K562 (cell line): Measurements from ENCODE around the gene GYG1. TPM values are rescaled to one million over a fixed set of nuclear protein-coding genes. Genes with fewer than 3 reads are reported as not detected.
A peak's percentile ranks its signal among the peaks of the same experiment; 100 is the strongest.

Experiments used
- ARID1B ChIP-seq: fragments of 450-650 bp; IDR thresholded peaks from 2 replicates; pipeline ENCODE4 v1.6.1; 2016; ENCODE audit warnings: antibody characterized with exemption, mild to moderate bottlenecking, inconsistent platforms
- BHLHE40 ChIP-seq: IDR thresholded peaks from 2 replicates; pipeline ENCODE4 v1.6.1; 2011; ENCODE audit warnings: low read length, improper control_type of control experiment
- CTBP1 ChIP-seq: fragments of 450-650 bp; IDR thresholded peaks from 2 replicates; pipeline ENCODE4 v1.6.1; 2016; ENCODE audit warnings: borderline replicate concordance
- FOXJ2 ChIP-seq: fragments of 200-800 bp; sonication (Bioruptor generic); IDR thresholded peaks from 2 replicates; pipeline ENCODE4 v1.6.1; 2016; ENCODE audit warnings: missing genetic modification characterization, missing compliant biosample characterization
- FOXM1 ChIP-seq, 2 experiments: fragments of 450-650 bp in 1 of 2; sonication (generic) in 1 of 2; formaldehyde crosslinking in 1 of 2; IDR thresholded peaks; 2 replicates each; pipeline versions ENCODE4 v1.6.1 to v1.9.0; 2017 to 2022; ENCODE audit warnings: low read depth in 2 of 2, mild to moderate bottlenecking in 2 of 2, missing genetic modification reagents in 1 of 2, moderate library complexity in 1 of 2
- HDGF ChIP-seq: fragments of 450-650 bp; IDR thresholded peaks from 2 replicates; pipeline ENCODE4 v1.6.1; 2016
- HEY1 ChIP-seq: fragments of 250-450 bp; sonication (Bioruptor Pico); IDR thresholded peaks from 2 replicates; pipeline ENCODE4 v1.5.0; 2020; ENCODE audit warnings: mild to moderate bottlenecking, moderate library complexity, borderline replicate concordance
- MAFF ChIP-seq: IDR thresholded peaks from 2 replicates; pipeline ENCODE4 v1.6.1; 2012; ENCODE audit warnings: low read length, improper control_type of control experiment
- NCOA1 ChIP-seq: fragments of 450-650 bp; IDR thresholded peaks from 2 replicates; pipeline ENCODE4 v1.6.1; 2016; ENCODE audit warnings: low read depth
- POLR3A ChIP-seq: IDR thresholded peaks from 2 replicates; pipeline ENCODE4 v1.6.1; 2011; ENCODE audit warnings: borderline replicate concordance, mild to moderate bottlenecking, moderate library complexity; ENCODE audit not compliant: insufficient read length, insufficient read depth; ENCODE audit errors: extremely low read depth
- RBFOX2 ChIP-seq: fragments of 200-400 bp; formaldehyde crosslinking; IDR thresholded peaks from 2 replicates; pipeline ENCODE4 v1.6.1; 2017; ENCODE audit warnings: low read depth, mild to moderate bottlenecking, low read length, moderate library complexity
- STAT5A ChIP-seq: IDR thresholded peaks from 2 replicates; pipeline ENCODE4 v1.6.1; 2012; ENCODE audit warnings: low read length, inconsistent platforms, borderline replicate concordance
- TEAD2 ChIP-seq: fragments of 450-650 bp; IDR thresholded peaks from 2 replicates; pipeline ENCODE4 v1.6.1; 2016; ENCODE audit warnings: missing genetic modification characterization, control low read depth, missing compliant biosample characterization
- ZBTB8A ChIP-seq: fragments of 450-650 bp; IDR thresholded peaks from 2 replicates; pipeline ENCODE4 v1.6.1; 2018; ENCODE audit warnings: mild to moderate bottlenecking, moderate library complexity; ENCODE audit not compliant: partially characterized antibody
- ZNF224 ChIP-seq: sonication (generic); formaldehyde crosslinking; IDR thresholded peaks from 2 replicates; pipeline ENCODE4 v1.8.0; 2022; ENCODE audit warnings: mild to moderate bottlenecking, missing genetic modification reagents
- ZNF24 ChIP-seq: fragments of 450-650 bp; IDR thresholded peaks from 2 replicates; pipeline ENCODE4 v1.6.1; 2016
- ZNF778 ChIP-seq: fragments of 450-650 bp; formaldehyde crosslinking; IDR thresholded peaks from 2 replicates; pipeline ENCODE4 v1.4.0; 2020; ENCODE audit warnings: mild to moderate bottlenecking, moderate library complexity
- polyA plus RNA-seq, 8 experiments: library from polyadenylated mRNA; depleted of rRNA in 4 of 8; stranded (reverse) in 5 of 8; unstranded in 3 of 8; fragments of >200 nt; fragmentation: Nextera tagmentation in 2 of 8; fragmentation: Illumina TruSeq in 1 of 8; extraction: Ambion mirVana in 2 of 8; extraction: Trizol in 1 of 8; gene quantifications; 2 replicates each; pipeline versions ENCODE4 v1.2.1 to v1.2.3, GENCODE V29; 2011 to 2014; ENCODE audit warnings: inconsistent platforms in 1 of 8, missing spikeins in 1 of 8
- total RNA-seq, 7 experiments: library from RNA; depleted of rRNA in 6 of 7; stranded (reverse); fragments of >200 nt in 6 of 7; fragmentation: Illumina TruSeq in 2 of 7; extraction: Trizol in 2 of 7; gene quantifications; 2 replicates each; pipeline versions ENCODE4 v1.2.1 to v1.2.3, GENCODE V29; 2011 to 2021; ENCODE audit warnings: low replicate concordance in 1 of 7
- TF ChIP-seq, protein P1 (sequence below): sonication (generic); formaldehyde crosslinking; IDR thresholded peaks from 2 replicates; pipeline ENCODE4 v1.8.1; 2022; ENCODE audit warnings: missing genetic modification reagents
- TF ChIP-seq, protein P2 (sequence below): sonication (generic); formaldehyde crosslinking; IDR thresholded peaks from 2 replicates; pipeline ENCODE4 v1.8.1; 2023; ENCODE audit warnings: missing genetic modification reagents, mild to moderate bottlenecking, borderline replicate concordance
- TF ChIP-seq, protein P3 (sequence below): fragments of 250-450 bp; sonication (Bioruptor Pico); IDR thresholded peaks from 2 replicates; pipeline ENCODE4 v1.4.0; 2020; ENCODE audit warnings: mild to moderate bottlenecking, moderate library complexity, borderline replicate concordance

GYG1 gene
- total and polyA plus RNA-seq, 9 of the 15 experiments (the other 6 are each of a cell fraction or from before 2014, with no cell fraction given) = 14.6 to 38.4 (median 24.6) TPM

DNA sequence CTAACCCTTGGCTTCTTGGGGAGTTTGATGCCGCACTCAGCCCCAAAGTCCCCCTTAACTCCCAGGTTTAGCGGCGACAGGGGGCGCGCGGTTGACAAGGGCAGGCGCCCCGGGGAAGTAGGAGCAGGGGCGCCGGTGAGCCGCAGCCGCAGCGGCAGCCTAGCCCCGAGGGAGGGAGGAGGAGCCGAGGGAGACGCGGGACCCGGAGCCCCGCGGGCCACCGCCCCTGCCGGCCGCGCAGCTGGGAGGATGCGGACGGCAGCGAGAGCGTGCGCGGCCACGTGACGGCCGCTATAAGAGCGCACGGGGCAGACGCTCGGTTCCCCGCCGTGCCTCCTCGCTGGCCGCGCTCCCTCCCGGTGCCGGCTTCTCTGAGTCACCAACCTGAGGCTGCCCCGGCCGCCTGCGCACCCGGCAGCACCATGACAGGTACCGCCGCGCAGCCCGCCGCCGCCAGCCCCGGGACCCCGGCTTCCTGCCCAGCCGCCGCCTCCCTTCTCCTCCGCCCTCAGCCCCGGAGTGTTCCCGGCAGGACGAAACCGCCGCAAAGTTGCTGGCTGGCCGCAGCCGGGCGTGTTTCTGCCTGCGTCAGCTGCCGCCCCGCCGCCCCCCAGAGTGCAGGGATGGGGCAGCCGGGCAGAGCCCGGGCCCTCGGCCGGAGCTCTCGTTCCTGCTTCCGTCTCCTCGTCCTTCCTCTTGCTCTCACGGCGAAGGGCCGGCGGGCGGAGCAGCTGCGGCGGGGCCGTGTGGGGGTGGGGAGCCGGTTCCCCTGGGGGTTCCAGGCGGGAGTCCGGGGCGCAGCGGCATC is at the start of gene GYG1 (continued):
- TF ChIP-seq ZNF224 (CRISPR knock-in tag) (no peak; the same call in 1 of the 2 replicates), FOXM1 (IDR thresholded peaks at IDR 0.05; ENCODE audit: low read depth) (no peak), FOXM1 (CRISPR knock-in tag; IDR thresholded peaks at IDR 0.05; ENCODE audit: low read depth) (0 out of 2 replicates have a peak, but pooled peaks have one; percentile 87), CTBP1 (peak; percentile 99), FOXJ2 (tag) (no peak), POLR3A (no peak), HDGF (no peak), HEY1 (no peak), STAT5A (no peak), RBFOX2 (peak; percentile 89), TEAD2 (tag) (no peak), ARID1B (no peak), MAFF (no peak), BHLHE40 (peak; percentile 91), ZBTB8A (no peak), ZNF778 (CRISPR knock-in tag) (no peak), ZNF24 (0 out of 2 replicates have a peak, but pooled peaks have one; percentile 22), NCOA1 (no peak)
- TF ChIP-seq, protein P1, sequence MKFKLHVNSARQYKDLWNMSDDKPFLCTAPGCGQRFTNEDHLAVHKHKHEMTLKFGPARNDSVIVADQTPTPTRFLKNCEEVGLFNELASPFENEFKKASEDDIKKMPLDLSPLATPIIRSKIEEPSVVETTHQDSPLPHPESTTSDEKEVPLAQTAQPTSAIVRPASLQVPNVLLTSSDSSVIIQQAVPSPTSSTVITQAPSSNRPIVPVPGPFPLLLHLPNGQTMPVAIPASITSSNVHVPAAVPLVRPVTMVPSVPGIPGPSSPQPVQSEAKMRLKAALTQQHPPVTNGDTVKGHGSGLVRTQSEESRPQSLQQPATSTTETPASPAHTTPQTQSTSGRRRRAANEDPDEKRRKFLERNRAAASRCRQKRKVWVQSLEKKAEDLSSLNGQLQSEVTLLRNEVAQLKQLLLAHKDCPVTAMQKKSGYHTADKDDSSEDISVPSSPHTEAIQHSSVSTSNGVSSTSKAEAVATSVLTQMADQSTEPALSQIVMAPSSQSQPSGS (CRISPR knock-in tag) = no peak
- TF ChIP-seq, protein P2, sequence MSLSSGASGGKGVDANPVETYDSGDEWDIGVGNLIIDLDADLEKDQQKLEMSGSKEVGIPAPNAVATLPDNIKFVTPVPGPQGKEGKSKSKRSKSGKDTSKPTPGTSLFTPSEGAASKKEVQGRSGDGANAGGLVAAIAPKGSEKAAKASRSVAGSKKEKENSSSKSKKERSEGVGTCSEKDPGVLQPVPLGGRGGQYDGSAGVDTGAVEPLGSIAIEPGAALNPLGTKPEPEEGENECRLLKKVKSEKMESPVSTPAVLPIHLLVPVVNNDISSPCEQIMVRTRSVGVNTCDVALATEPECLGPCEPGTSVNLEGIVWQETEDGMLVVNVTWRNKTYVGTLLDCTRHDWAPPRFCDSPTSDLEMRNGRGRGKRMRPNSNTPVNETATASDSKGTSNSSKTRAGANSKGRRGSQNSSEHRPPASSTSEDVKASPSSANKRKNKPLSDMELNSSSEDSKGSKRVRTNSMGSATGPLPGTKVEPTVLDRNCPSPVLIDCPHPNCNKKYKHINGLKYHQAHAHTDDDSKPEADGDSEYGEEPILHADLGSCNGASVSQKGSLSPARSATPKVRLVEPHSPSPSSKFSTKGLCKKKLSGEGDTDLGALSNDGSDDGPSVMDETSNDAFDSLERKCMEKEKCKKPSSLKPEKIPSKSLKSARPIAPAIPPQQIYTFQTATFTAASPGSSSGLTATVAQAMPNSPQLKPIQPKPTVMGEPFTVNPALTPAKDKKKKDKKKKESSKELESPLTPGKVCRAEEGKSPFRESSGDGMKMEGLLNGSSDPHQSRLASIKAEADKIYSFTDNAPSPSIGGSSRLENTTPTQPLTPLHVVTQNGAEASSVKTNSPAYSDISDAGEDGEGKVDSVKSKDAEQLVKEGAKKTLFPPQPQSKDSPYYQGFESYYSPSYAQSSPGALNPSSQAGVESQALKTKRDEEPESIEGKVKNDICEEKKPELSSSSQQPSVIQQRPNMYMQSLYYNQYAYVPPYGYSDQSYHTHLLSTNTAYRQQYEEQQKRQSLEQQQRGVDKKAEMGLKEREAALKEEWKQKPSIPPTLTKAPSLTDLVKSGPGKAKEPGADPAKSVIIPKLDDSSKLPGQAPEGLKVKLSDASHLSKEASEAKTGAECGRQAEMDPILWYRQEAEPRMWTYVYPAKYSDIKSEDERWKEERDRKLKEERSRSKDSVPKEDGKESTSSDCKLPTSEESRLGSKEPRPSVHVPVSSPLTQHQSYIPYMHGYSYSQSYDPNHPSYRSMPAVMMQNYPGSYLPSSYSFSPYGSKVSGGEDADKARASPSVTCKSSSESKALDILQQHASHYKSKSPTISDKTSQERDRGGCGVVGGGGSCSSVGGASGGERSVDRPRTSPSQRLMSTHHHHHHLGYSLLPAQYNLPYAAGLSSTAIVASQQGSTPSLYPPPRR = no peak
- TF ChIP-seq, protein P3, sequence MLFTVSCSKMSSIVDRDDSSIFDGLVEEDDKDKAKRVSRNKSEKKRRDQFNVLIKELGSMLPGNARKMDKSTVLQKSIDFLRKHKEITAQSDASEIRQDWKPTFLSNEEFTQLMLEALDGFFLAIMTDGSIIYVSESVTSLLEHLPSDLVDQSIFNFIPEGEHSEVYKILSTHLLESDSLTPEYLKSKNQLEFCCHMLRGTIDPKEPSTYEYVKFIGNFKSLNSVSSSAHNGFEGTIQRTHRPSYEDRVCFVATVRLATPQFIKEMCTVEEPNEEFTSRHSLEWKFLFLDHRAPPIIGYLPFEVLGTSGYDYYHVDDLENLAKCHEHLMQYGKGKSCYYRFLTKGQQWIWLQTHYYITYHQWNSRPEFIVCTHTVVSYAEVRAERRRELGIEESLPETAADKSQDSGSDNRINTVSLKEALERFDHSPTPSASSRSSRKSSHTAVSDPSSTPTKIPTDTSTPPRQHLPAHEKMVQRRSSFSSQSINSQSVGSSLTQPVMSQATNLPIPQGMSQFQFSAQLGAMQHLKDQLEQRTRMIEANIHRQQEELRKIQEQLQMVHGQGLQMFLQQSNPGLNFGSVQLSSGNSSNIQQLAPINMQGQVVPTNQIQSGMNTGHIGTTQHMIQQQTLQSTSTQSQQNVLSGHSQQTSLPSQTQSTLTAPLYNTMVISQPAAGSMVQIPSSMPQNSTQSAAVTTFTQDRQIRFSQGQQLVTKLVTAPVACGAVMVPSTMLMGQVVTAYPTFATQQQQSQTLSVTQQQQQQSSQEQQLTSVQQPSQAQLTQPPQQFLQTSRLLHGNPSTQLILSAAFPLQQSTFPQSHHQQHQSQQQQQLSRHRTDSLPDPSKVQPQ (CRISPR knock-in tag) = peak; percentile 90
